GM18870 (cell line): ENCODE data around the gene CPEB4.

Experiments used
- ATAC-seq: cut with Tn5 transposase; IDR thresholded peaks from one replicate; pipeline ENCODE4 v1.9.1; 2021; ENCODE audit warnings: moderate library complexity; ENCODE audit not compliant: unreplicated experiment

CPEB4 gene

DNA sequence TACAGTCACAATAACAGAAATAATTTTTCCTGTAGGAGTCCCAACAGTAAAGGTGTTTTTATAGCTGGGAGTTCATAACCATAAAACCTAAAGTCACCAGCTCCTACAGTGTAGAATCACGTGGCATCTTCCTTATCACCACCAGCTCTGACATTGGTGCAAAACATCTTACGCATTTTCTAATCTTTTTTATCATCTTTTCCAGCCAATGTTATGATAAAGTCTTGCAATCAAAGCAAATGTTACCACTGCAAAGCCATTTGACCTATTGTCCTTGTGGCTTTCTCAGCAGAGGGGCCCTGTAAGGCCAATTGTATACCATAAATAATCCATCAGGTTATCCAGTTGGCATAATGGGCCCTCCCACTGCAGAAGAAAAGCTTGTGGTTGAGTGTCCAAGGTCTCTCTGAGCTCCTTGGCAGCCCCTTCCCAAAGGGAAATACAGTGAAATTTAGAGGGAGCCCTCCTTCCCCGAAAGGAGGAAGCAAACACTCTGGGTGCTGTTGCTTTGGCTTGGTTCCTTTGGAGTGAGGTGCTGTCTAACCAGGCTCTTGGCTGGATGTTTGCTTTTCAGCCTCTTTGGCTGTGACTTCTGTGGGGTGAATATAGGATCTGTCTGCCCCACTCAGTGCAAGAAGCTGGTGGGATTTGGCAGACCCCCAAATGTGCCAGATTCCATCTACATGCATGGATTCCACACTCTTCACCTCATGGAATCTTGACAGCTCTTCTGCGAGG, 29.3 kb upstream of the CPEB4 start:
- no peak for ATAC-seq

- ATAC-seq: no peak
These were observed 28.6 kb upstream of the CPEB4 start for GRCh38 chr5:173859408-173860159.

DNA sequence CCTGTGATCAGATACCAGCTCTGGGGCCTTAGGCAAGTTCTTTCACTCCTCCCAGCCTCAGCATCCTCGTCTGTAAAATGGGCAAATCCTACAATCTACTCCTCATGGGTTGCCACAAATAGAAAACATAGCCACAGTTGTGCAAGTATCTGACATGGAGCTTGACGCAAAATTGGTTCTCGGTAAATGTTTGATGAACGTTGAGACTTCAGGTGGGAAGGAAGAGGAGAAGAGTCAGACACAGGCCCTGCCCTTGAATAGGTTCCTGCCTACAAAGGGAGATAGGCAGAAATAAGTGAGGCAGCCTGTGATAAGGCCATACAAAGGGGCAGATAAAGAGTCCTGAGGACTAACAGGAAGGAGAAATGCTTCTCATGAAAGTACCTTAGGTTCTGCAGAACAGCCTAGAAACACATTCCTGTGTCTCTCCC, 26.1 kb upstream of the CPEB4 start:
- no peak for ATAC-seq

- ATAC-seq: no peak
These were observed 24.8 kb upstream of the CPEB4 start for GRCh38 chr5:173863359-173863758.

- ATAC-seq: no peak
These were observed 23.8 kb upstream of the CPEB4 start for GRCh38 chr5:173864126-173865050.

GRCh38 chr5:173866243-173866857, 21.8 kb upstream of the CPEB4 start:
- ATAC-seq: no peak

GRCh38 chr5:173866858-173867679, 21.1 kb upstream of the CPEB4 start:
- ATAC-seq: no peak

- no peak for ATAC-seq
These were observed 19.9 kb upstream of the CPEB4 start for GRCh38 chr5:173868096-173868880.

DNA sequence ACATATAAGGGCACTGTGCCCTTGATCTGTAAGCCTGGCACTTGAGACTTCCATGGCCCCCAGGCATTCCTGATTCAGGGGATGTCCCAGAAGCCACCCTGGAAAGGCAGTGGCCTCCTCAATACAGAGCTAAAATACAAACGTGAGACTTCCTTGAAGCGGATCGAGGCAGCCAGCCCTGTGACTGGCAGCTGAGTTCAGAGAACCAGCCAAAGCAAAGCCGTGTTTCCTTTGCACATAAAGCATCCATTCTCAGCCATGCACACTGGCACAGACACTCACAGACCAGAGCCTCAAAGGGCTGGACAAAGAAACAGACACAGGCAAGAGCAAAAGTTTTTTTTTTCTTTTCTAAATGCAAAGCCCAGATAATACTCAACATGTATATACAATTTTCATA, 18.8 kb upstream of the CPEB4 start:
- ATAC-seq: no peak

DNA sequence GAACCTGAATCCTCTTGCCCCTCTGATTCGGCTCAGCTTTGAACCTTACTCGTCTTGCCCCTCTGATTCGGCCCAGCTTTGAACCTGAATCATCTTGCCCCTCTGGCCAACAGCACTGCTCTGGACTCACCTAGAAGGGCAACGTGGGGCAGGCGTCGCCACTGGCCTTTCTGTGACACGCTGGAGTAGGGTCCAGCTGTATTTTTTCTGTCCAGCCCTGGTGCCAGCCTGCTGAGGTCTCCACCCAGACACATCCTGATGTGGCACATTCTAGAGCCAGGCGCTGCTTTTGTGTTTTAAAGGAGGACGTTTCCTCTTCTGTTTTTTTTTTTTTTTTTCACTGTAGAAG, 15.2 kb upstream of the CPEB4 start:
- no peak for ATAC-seq

DNA sequence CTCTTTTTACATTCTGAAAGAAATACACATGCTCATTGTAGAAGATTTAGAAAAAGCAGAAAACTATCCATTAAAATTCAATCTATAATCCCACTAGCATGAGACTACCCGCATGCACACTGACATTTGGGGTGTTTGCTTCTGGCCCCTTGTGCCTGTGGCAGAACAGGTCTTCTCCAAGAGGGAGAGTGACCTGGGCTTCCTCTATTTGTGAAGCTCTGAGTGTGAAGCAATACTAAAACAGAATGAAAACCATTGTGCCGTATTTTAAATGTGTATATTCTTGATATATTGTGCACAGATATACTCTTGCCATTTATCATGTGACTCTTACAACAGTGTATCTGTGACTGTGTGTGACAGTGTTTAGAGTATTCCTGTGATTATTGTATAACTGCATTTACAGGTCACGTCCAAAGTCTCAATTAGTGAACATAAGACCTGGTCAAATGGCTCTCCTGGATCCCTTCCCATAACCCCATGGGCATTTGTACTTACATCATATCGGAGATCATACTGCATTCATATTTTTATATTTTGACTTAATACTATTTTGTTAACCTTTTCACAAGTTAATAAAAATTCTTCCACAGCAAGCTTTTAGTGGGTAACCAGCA, 14.7 kb upstream of the CPEB4 start:
- no peak for ATAC-seq

DNA sequence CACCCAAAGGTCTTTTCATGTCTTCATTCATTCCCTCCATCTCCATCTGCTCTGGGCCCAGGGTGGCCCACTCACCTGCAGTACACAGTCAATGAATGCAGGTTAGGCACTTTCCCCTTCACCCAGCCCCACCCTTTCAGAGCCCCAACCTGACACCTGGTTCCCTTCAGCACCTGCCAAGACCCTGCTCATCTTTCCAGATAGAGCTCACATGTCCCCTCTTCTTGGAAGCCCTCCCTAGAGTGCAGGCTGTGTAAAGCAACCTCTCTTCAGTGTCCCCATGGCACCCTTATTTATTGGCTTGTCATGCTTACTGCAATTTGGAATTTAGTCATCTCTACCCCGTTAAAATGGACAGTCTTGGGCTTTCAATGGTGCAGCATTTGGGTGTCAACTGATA, 13.0 kb upstream of the CPEB4 start:
- ATAC-seq: no peak

DNA sequence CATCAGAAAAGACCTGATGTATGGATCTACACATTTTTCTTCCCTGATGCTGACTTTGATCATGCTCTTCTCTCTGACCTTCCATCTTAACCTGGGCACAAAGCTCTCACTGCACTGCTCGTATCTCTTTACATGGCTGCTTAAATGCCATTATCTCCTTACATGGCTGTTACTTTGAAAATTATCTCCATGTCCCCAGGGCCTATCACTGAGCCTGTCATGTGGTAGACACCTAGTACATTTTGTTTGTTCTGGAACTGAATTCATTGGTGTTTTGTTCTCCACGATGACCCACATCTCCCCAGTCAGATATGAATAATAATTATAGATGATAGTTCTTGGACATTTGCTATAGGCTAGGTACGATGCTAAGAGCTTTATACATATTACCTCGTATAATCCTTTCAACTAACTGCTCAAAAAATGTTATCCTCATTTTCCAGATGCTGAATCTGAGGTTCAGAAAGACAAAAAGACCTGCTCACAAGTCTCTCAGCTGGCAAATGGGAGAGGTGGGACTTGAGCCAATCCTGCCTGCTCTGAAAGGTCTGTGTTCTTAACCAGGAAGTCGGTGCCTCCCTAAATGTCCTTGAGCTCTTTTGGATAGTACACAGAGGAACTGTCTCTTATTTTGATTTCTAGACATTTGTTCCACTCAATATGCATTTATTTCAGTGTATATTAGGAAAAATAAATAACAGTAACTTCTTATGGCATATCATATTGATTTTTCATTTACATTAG, 9.8 kb upstream of the CPEB4 start:
- ATAC-seq: no peak

GRCh38 chr5:173880306-173880985, 7.7 kb upstream of the CPEB4 start:
- no peak for ATAC-seq

DNA sequence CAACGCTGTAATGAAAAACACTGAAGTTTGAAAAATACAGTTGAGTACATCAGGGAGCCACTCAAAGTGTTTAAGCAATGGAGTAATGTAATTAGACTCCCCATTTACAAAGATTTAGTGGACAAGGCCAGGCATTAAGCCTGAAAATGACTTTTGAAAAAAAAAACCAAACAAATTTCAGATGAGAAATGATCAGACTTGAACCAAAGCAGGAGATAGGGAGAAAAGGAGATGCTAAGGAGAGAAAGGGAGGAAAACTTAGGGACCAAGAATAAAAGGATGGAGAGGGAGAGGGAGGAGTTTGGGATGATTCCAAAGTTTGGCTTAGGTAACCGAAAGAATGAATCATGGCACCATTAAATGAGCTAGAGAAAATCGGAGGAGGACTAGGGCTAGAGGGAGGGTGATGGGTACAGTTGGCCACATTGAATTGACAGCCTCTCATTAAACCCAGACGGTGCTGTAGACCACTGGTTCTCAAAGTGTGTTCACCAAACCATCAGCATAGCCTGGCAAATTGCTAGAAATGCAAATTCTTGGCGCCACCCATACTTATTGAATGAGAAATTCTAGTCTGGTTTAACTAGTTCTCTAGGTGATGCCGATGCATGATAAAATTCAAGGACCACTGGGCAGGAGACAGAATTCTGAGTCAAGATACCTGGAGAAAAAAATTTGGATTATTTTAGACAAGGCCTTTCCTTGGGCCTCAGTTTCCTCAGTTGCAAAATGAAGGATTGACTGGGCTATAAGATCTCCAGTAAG, 6.2 kb upstream of the CPEB4 start:
- ATAC-seq: no peak

GRCh38 chr5:173882632-173883031, 5.5 kb upstream of the CPEB4 start:
- ATAC-seq: no peak

DNA sequence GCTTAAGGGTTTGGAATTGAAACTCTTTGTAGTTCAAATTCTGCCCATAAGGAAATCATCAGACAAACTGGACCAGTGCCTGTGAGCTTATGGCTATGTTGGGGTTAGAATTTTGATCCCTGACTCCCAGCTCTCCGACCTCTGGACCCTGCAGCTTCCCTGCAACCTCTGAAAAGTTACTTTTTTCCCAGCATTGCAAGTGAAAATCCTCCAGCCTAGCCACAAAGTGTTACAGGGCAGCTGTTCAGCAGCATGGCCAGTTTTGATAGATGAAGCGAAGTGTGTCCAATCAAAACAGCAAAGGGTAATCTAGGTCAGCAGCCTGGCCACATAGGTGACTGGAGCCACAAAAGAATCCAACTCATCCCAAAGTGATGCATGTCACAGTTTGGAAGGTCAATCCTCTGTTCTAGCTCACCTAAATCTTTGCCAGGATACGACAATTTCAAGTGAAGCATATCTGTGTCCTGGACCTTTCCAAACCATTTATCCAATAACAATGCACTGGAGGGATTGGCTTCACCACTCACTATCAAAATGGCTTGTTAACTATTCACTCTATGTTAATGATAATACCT, 4.7 kb upstream of the CPEB4 start:
- no peak for ATAC-seq
